NCI-H2029 treated with DMSO at 0.1 percent for 48 hours (cell line): ENCODE data around the gene AHNAK2.
A peak's percentile ranks its signal among the peaks of the same experiment; 100 is the strongest.
"Not testable (repeated sequence)": the region's sequence is repeated elsewhere in the genome, so short reads cannot be mapped to it uniquely, and the experiment has no call there.

Source experiments
- DNase-seq: peaks from one replicate; lab custom pipeline; 2025; lab: John Stamatoyannopoulos, UW

AHNAK2 gene

GRCh38 chr14:104897330-104898194, 80.6 kb downstream of the AHNAK2 start:
- no peak for DNase-seq

GRCh38 chr14:104895786-104896661, 82.2 kb downstream of the AHNAK2 start:
- peak; percentile 9 for DNase-seq

- DNase-seq, result no peak
Measured at GRCh38 chr14:104895207-104895785, 82.9 kb downstream of the AHNAK2 start.

- DNase-seq, result no peak
Measured at GRCh38 chr14:104894331-104895206, 83.6 kb downstream of the AHNAK2 start.

GRCh38 chr14:104893435-104894207, 84.6 kb downstream of the AHNAK2 start:
- no peak for DNase-seq

GRCh38 chr14:104892531-104893434, 85.4 kb downstream of the AHNAK2 start:
- DNase-seq, result no peak

GRCh38 chr14:104891664-104892530, 86.3 kb downstream of the AHNAK2 start:
- DNase-seq, result no peak

GRCh38 chr14:104891121-104891551, 87.0 kb downstream of the AHNAK2 start:
- no peak for DNase-seq

- not testable (repeated sequence) for DNase-seq
Measured at GRCh38 chr14:104890292-104890691, 87.9 kb downstream of the AHNAK2 start.

- DNase-seq, result no peak
Measured at GRCh38 chr14:104889375-104889757, 88.8 kb downstream of the AHNAK2 start.

GRCh38 chr14:104888489-104889374, 89.4 kb downstream of the AHNAK2 start:
- DNase-seq, result no peak

GRCh38 chr14:104887623-104888488, 90.3 kb downstream of the AHNAK2 start:
- DNase-seq, result no peak
